HTERT RPE-1 (cell line): ENCODE measurements around the gene CNGA3.

Experiments
- in situ Hi-C: fragments of 300-500 bp; cut with MboI; formaldehyde crosslinking; loops from 4 replicates; pipeline ENCODE4 v1.14.3; 2020; ENCODE audit warnings: low sequenced_read_pairs

Gene CNGA3

DNA sequence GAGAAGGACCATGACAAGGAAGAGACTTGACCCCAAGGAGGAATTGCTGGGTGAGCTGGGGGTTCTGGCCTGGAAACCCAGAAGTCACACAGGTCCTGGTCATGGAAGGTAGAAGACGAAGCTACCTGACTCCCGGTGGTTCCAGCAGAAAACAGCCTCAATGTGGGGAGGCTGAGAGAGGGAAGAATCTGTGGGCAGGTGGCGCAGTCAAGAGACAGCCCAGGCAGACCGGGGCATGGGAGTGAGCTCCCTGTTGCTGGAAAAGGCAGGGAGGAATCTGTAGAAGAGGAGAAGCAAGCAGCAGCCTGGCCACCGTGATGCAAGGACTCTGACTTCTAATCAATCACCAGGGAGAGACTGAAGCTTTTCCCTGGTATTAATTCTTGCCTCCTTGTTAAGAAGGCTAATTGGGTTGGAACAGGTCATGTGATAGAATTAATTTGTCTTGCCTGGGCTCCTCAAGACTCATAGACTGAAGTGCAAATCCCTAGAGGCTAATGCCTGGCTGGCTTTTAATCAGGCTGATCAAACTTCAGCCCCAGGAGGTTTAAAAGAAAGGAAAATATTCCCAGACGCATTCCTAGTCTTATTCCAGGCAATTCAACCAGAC, 30.1 kb downstream of the CNGA3 start:
- in situ Hi-C loops, result no loop called here

DNA sequence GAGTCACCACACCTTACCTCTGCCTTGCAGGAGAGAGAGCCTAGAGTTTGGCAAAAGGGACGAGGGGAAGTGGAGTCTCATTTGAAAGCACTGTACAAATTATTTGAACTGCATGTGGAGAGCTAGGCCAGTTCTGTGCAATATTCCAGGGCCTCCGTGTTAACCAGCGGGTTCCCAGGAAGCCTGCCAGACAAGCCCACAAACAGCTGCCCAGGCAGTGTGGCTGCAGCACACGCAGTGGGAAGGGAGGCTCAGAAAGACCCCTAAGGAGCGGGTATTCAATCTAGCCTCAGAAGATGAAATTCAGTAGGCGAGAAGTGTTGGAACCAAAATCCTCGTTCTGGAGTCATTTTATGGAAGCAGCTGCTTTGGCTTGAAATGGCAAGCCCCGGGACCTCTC, 30.7 kb downstream of the CNGA3 start:
- in situ Hi-C loops, result no loop called here

DNA sequence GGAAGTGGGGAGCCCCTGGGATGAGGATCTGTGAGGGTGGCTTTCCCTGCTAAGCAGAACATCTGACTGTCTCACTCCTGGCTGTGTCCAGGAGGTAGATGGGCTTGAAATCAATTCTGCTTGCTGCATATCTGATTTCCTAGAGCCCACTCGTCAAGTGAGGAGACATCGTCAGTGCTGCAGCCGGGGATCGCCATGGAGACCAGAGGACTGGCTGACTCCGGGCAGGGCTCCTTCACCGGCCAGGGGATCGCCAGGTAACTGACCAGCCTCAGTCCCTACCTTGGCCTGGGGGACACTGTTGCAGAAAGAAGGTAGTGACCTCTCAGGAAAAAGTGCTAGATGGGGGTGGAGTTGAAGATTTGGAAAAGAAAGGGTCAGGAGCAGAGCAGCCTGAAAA, 31.3 kb downstream of the CNGA3 start:
- in situ Hi-C loops, result no loop called here

DNA sequence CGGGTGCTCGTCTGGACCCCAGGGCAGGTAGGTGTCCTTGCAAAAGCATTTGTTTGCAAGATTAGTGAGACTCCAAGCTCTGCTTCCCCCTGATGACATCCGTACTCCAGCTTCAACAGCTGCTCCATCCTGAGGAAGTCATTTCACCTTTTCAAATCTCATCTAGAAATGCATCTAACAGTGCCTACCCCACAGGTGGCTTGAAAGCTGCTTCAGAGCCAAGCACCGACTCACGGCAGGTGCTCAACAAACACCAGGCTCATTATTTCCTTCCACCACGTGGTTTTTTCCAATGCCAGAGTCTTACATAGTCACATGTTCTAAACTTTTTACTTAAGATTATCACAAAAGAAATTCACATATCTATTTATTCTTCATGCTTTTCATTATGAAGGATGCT, 31.9 kb downstream of the CNGA3 start:
- in situ Hi-C loops, result no loop called here

DNA sequence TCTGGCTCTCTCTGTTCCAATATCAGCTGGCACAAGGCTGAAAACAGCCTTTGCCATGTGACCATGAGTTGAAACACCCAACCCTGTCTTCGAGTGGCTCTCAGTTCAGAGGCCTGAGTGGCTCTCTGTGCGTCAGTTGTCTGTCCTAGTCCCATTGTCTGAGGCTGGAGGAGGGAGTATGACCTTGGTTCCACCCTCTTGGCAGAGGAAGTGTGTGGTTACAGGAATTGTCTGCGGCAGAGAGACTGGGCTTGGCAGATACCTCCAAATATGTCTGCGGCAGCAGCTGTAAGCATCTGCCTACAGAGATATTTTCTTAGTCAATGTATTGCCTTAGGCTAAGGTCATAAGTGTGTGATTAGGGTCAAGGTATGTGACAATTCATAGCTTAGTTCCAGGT, 32.6 kb downstream of the CNGA3 start:
- in situ Hi-C loops, result no loop called here

DNA sequence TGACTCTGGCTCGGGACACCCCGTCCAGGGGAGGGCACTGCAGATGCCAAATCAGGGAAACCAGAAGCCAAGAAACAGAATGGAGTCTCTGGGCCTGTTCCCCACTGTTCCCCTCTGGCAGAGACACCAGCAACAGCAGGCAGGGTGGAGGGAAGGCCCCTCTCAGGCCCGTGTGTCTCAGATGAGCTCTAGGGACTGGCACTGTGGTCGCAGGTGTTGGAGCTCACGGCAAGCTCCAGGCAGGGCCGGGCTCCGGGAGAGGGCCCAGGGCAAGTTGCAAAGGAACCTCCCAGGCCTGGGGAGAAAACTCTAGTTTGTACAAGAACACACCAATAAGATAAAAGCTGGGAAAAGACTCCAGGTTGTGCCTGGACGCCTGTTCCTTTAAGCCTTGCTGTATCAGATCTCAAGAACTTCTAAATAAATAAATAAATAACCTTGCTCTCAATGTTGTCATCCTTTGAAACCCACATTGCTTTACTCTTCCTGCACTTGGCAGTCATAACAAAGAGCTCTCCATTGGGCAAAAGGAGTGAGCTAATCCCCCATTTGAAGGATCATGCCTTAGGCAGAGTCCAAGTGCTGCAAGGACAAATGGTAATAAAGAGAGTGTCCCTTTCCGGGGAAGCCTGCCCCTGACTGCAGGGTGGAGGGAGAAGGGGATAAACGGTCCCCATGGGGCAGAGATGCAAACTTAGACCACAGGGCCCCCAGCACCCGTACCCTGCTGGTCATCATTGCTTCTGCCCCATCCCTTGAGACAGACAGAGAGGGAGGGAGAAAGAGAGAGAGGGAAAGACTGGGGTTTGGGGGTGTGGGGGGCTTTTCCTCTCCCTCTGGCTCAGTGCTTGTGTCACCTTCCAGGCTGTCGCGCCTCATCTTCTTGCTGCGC, 33.3 kb downstream of the CNGA3 start:
- in situ Hi-C loops, result no loop called here

DNA sequence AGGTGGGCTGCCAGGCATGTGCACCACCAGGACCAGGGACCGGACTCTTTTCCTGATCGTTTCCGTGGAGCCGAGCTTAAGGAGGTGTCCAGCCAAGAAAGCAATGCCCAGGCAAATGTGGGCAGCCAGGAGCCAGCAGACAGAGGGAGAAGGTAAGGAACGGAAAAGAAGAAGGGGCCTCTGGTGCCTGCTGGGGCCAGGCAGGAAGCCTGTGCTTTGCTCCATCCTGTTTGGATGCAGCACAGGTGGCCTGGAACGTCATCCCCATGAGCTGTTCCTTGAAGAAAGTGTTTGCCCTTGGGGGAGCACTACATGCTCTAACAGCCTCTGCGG, 33.9 kb downstream of the CNGA3 start:
- in situ Hi-C loops, result no loop called here

DNA sequence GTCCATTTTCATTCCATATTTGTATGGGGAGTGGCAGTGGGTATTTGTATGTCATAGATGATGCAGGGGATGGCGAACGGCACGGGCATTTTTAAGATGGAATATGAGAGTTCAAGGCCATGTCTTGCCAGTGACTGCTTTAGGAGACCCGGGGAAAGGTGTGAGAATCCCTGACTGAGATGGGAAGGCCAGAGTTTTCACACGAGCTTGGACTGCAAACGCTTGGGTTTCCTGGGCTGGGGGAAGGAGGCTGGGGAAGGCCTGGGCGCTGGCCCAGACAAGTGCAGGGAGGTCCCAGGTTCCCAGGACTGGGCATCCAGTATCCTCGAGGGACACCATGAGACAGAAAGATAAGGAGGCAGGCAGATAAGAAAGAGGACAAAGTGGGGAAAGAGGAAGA, 35.2 kb downstream of the CNGA3 start:
- in situ Hi-C loops, result no loop called here

DNA sequence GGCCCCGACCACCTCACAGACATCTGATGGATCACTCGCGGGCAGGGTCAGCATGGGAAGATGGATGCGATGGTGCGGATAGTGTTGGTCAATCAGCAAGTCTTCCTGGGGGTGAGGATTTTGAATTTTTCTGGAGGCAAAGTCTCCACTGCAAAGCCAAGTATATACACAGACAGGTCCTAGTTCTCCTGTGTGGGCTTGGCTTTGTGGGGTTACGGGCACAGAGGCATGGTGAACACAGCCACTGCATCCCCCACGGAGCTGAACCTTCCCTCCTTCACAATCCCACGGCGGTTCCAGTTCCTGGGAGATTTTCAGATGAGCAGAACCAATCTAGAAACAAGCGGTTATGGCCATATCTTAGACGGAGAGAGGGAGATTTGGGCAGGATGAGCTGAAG, 35.8 kb downstream of the CNGA3 start:
- in situ Hi-C loops, result no loop called here

DNA sequence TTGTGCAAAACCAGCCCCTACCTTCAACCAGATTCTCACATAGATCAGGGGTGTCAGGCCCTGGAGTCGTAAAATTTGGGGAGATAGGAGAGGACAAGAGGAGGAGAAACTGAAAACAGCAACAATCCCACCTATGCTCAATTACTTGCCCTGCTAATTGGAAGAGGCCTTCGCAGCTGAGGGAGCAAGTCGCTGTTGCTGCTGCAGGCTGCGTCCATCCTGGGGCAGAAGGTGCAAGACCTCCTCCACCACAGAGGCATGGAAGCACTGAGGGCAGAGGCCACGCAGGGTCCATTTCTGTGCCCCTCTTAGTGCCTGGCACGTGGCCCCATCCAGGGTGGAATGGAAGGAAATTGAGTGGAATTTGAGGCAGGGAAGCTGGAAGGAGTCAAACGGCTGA, 36.5 kb downstream of the CNGA3 start:
- in situ Hi-C loops, result no loop called here

DNA sequence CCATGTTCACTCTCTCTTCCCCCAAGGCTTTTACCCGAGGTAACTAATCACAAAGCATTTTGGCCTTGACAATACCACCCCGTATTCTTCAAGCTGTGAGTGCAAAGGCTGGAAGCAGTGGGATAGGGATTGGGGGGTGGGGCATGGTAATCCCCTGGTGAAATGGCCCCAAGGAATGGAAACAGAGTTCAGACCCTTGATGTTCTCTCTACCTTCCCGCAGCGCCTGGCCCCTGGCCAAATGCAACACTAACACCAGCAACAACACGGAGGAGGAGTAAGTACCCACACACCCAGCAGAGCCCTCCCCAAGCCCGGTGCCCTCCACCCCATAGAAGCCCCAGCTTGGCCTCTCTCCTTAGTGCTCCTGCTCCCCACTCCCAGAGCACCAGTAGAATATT, 36.9 kb downstream of the CNGA3 start:
- in situ Hi-C loops, result no loop called here

DNA sequence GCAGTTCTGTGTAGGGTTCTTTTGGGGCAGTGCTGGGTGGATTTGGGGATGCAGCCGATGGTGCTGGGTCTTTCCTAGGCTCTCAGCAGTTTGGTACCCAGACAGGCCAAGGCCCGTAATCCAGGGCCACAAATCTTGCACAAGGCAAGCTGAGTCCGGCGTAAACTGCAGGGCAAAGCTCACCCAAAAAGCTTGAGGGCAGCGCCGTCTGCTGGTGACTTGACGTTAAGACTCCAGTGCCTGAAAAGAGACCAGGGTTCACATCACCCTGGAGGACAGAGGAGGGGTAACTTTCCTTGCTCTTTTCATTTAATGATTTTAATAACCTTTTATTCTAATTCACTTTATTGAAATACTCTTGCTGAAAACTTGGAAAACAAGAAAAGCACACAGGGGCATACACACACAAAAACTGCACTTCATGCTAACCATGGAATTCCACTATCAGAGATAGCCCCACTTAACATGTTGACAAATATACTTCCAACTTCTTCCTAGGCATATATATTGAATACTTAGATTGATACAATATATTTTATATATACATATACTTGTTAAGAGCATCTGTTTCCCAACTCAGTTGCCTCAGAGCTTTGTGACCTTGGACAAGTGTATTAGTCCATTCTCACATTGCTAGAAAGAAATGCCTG, 38.9 kb downstream of the CNGA3 start:
- in situ Hi-C loops, result no loop called here

DNA sequence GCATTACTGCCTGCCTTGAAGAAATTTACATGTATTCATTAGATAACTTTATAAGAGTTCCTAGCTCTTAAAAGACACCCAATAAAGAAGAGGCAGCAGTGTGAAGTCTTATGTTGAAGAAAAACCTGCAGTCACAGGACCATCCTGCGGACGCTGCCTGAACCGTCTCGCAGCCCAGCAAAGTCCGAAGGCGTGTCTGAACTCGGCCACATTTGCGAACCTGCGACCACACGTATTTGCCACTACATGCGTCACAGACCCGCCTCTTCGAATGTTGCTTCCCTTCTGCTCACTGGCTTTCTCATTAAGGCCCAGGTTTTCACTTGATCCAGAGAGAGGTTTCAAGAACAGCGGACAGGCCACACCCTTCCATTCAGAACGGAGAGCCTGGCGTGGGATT, 41.2 kb downstream of the CNGA3 start:
- in situ Hi-C loops, result no loop called here

DNA sequence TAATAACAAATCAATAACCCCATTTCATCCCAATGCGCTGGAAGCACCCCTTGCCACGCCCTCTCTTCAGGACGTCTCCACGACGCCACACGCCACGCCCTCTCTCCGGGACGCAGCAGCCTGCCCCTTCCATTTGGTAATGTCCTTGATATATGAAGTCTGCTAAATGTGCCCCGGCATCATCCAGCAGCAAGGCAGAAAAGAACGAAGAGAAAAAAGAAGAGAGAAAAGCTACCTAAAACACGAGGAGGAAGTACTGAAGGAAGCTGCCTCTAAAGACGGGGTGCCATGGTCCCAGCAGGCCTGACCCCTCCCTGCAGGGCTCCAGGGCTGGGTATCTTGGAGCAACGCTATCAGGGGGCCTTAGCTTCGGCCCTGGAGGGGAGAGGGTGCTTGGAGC, 41.8 kb downstream of the CNGA3 start:
- in situ Hi-C loops, result no loop called here

DNA sequence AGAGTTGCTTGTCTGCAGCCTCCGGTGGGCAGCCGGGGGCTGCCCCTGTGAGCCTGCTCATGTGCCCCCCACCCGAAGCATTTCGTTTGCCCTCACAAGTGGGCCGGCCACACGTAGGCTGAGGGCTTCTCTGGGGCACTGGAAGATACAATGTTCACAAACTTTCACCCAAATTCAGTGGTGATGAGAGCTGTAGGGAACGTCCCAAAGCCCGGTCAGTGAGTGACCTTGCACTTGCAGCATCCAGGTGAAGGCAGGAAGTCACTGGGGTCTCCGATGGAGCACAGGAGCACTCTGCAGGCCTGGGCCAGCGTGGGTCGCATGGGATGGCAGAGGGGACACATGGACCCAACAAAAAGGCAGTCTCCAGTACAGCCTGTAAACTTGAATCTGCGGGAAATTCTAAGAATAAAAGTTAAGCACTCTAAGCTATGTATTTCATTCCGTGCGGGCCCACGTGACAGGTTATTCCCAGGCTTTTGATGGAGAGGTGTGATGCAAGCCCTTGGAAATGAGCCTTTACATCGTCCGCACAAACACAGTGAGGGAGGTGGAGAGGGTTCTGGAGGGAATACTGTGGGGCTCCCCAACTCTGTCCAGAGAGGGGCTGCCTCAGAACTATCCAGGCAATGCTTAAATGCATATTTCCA, 42.5 kb downstream of the CNGA3 start:
- in situ Hi-C loops, result no loop called here

DNA sequence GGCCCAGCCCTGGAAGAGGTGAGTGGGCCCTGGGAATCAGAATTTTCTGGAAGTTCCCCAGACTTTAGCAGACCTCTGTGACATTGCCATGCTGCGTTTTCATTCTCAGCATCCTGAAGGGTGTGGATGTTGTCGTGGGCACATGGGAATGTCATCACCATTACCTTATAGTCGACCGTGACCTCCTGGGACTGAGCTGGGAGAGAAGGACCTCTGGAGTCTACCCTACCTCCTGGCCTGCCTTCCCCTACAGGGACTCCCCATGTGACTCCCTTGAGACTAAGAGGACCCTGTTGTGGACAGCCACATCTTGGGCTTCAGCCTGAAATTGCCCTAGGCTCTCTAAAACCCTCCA, 43.0 kb downstream of the CNGA3 start:
- in situ Hi-C loops, result no loop called here

DNA sequence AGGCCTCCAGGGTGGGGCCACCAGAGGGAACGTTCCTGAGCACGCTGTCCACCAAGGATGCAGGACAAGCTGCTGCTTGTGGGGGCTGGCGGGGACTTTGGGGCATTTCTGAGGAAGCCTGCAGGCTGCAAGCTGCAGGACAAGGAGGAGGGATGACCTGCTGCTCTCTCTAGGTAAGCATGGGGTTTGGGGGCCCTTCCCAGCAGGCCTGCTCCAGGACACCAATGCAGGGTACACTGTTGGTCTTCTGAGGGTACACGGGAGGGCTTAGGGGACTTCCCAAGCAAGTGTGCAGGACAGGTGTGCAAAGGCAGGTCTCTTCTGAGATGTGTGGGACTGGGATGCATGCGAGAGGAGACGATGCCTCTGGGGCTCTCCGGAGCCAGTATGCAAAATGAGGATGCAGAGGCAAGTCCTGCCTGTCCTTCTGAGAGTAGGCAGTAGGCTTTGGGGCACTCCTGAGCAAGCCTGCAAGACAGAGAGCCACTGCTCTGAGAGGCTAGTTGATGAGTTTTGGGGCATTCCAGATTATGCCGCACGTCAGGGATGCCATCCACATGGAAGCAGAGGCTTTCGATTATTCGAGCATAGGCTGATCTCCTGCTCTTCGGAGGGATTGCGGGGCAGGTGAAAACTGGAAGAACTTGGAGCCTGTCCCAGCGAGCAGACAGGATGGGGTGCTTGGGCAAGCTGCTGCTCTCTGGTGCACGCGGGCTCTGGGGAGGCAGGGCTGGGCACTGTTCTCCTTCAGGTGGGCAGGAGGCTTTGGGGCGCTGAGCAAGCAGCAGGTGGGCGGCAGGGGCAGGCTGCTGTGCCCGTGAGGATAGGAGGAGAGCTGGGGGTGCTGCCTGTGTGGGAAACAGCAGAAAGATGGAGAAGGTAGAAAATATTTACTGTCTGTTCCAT, 44.6 kb downstream of the CNGA3 start:
- in situ Hi-C loops, result no loop called here

DNA sequence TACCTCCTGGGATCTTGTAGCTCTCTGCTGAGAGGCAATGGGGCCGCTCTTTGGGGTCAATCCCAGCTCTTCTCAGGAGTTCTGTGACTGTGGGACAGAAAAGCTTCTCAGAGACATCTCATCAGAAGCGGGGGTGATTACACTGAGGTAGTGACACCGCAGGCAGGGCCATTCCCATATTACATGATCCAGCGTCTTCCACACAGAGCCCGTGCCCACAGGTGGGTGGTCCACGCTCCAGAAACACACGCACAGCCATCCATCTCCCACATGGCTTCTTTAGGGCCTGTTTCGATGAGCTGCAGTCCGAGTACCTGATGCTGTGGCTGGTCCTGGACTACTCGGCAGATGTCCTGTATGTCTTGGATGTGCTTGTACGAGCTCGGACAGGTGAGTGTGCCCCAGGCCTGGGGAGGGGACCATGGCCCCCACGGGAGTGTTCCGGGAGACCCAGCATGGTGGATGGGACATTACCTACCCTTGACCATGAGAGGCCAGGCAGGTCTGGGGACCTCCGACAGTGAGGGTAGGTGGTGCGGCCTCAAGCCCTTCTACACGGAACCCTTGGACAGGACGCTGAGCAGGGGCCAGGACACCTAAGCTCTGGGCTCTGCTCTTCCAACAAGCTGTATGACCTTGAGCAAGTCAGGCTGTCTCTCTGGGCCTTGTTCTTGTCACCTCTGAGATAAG, 45.5 kb downstream of the CNGA3 start:
- in situ Hi-C loops, result no loop called here

DNA sequence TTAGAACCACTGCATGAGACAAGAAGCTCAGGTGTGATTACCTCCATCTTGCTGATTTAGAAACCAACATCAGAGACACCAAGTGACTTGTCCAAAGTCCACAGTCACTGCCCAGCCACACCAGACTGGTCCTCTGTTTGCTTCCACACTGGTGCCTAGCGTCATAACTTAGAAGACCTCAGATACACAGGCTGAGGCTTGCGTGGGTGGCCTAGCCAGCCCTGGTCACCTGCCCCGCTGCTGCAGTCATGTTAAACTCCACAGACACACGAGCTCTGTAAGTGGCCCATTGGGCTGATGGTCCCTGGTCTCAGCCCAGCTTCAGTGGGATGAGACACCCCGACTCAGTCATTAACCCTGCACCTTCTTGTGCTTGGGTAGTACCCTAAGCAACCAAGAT, 47.1 kb downstream of the CNGA3 start:
- in situ Hi-C loops, result no loop called here

DNA sequence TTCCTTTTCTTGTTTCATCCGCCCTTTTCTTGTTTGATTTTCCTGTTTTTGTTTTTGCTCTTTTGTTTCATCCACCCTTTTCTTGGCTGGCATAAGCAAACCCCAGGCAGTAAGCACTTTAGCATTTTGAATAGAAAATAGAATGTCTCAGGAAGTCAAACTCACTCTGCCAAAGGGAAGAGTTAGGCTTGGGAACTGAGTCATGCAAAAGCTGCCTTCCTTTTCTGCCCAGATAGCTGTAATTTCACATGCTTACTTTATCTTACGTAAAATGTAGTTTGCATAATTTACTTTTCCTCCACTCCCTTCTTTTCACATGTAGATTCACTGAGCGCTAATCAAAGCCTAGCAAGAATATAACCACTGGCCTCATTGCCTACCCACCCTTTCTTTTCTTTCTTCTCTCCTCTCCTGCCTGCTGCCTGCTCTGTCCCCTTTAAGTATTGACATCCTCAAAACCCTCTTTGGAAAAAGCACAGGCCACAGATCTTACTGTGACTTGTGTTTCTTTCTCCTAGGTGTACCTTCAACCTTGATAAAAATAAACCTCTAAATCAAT, 48.4 kb downstream of the CNGA3 start:
- in situ Hi-C loops, result no loop called here
